Astrocyte (in vitro differentiated cells and primary cell): ENCODE data around the gene UROC1. TPM values are rescaled to one million over a fixed set of nuclear protein-coding genes. Genes with fewer than 3 reads are reported as not detected.
A peak's percentile ranks its signal among the peaks of the same experiment; 100 is the strongest.

Source experiments
- DNase-seq: peaks from one replicate; pipeline ENCODE4 v3.0.0-alpha.2; 2010; ENCODE audit warnings: low read depth
- FAIRE-seq: peaks from 2 replicates; lab custom pipeline; 2011; peaks lifted over from hg19 to GRCh38; lab: Jason Lieb, UNC
- H2AFZ ChIP-seq: 2 replicates; pipeline ENCODE4 v1.6.0; 2012; ENCODE audit warnings: low read depth, low read length, inconsistent platforms
- H3K27ac ChIP-seq: 2 replicates; pipeline ENCODE4 v1.5.1; 2011; ENCODE audit warnings: low read depth, low read length, inconsistent platforms
- H3K27me3 ChIP-seq: 2 replicates; pipeline ENCODE4 v1.6.0; 2011; ENCODE audit warnings: low read length, inconsistent platforms; ENCODE audit not compliant: insufficient read depth
- H3K36me3 ChIP-seq: 2 replicates; pipeline ENCODE4 v1.5.1; 2011; ENCODE audit warnings: low read length, inconsistent platforms; ENCODE audit not compliant: insufficient read depth
- H3K4me1 ChIP-seq: 2 replicates; pipeline ENCODE4 v1.5.1; 2011; ENCODE audit warnings: low read length, inconsistent platforms; ENCODE audit not compliant: insufficient read depth
- H3K4me2 ChIP-seq: 2 replicates; pipeline ENCODE4 v1.6.0; 2012; ENCODE audit warnings: low read length, inconsistent platforms
- H3K4me3 ChIP-seq: 2 replicates; pipeline ENCODE4 v1.5.1; 2011; ENCODE audit warnings: low read depth, mild to moderate bottlenecking, low read length, inconsistent platforms; ENCODE audit not compliant: insufficient read depth
- H3K79me2 ChIP-seq: 2 replicates; pipeline ENCODE4 v1.6.0; 2012; ENCODE audit warnings: mild to moderate bottlenecking, low read length, inconsistent platforms; ENCODE audit not compliant: insufficient read depth
- H3K9ac ChIP-seq: 2 replicates; pipeline ENCODE4 v1.6.0; 2012; ENCODE audit warnings: mild to moderate bottlenecking, low read length, inconsistent platforms
- H3K9me3 ChIP-seq: 2 replicates; pipeline ENCODE4 v1.5.1; 2012; ENCODE audit warnings: low read depth, mild to moderate bottlenecking, low read length, inconsistent platforms; ENCODE audit not compliant: insufficient read depth
- H4K20me1 ChIP-seq: 2 replicates; pipeline ENCODE4 v1.6.0; 2012; ENCODE audit warnings: low read length, inconsistent platforms; ENCODE audit not compliant: insufficient read depth
- H3K27ac Mint-ChIP-seq: one replicate; pipeline ENCODE4 v1.8.0; 2021; ENCODE audit warnings: mild to moderate bottlenecking, mixed read lengths; ENCODE audit not compliant: unreplicated experiment
- H3K27me3 Mint-ChIP-seq: one replicate; pipeline ENCODE4 v1.8.0; 2021; ENCODE audit warnings: low read depth, mixed read lengths; ENCODE audit not compliant: unreplicated experiment
- H3K36me3 Mint-ChIP-seq: one replicate; pipeline ENCODE4 v1.8.0; 2021; ENCODE audit warnings: low read depth, mixed read lengths; ENCODE audit not compliant: unreplicated experiment
- H3K4me1 Mint-ChIP-seq: one replicate; pipeline ENCODE4 v1.8.0; 2021; ENCODE audit warnings: low read depth, mixed read lengths; ENCODE audit not compliant: unreplicated experiment
- H3K4me3 Mint-ChIP-seq: one replicate; pipeline ENCODE4 v1.8.0; 2021; ENCODE audit warnings: mild to moderate bottlenecking, moderate library complexity, mixed read lengths; ENCODE audit not compliant: unreplicated experiment
- H3K9me3 Mint-ChIP-seq: one replicate; pipeline ENCODE4 v1.8.0; 2021; ENCODE audit warnings: mild to moderate bottlenecking, mixed read lengths; ENCODE audit not compliant: unreplicated experiment
- EZH2 ChIP-seq: IDR thresholded peaks from 2 replicates; pipeline ENCODE4 v1.6.1; 2012; ENCODE audit warnings: mild to moderate bottlenecking, low read length, inconsistent platforms; ENCODE audit not compliant: insufficient read depth
- total RNA-seq: library from RNA; stranded (reverse); gene quantifications from 2 replicates; pipeline ENCODE4 v1.2.1, GENCODE V29; 2021
- TF ChIP-seq, protein P1 (sequence below): IDR thresholded peaks from 2 replicates; pipeline ENCODE4 v1.5.1; 2011; ENCODE audit warnings: low read depth, mild to moderate bottlenecking, inconsistent platforms, low read length, moderate library complexity; ENCODE audit not compliant: insufficient read depth

UROC1 gene
- total RNA-seq, 1 donor from 2014 or later = not detected

DNA sequence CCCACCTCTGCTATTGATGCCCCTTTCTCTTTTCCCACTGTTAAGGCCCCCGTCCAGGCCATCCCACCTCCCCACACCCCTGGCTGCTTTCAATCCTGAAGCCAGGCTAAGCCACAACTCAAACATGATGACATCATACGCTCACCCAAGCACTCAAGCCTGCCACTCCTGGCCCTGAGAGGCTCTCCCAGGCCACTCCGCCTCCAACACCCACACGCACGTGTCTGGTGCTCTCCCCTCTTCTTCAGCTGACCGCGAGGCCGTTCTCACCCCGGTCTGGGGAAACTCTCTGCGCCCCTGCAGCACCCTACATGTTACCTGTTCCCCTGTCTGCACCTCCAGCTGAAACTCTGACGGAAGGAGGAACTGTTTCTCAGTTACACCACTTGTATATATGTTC lies 48.1 kb downstream of the UROC1 start:
- H3K9ac ChIP-seq = no peak overlapping the region
- peaks cover 68% of the 10 kb centered on the region for H3K79me2 ChIP-seq
- peaks cover 98% of the 10 kb centered on the region for H4K20me1 ChIP-seq
- H3K36me3 ChIP-seq = peaks cover 41% of the 10 kb centered on the region
- Mint-ChIP-seq H3K9me3 (peaks cover 1% of the 10 kb centered on the region), H3K4me3 (no peak overlapping the region), H3K36me3 (peaks cover 23% of the 10 kb centered on the region), H3K4me1 (peaks cover 35% of the 10 kb centered on the region), H3K27me3 (no peaks in the 10 kb centered on the region), H3K27ac (peak overlapping the region; percentile 56)
- no peak overlapping the region for H3K4me3 ChIP-seq
- H3K27me3 ChIP-seq = no peaks in the 10 kb centered on the region
- H3K9me3 ChIP-seq = no peaks in the 10 kb centered on the region
- H2AFZ ChIP-seq = no peak overlapping the region
- H3K27ac ChIP-seq = no peak overlapping the region
- no peak for TF ChIP-seq EZH2
- TF ChIP-seq, protein P1, sequence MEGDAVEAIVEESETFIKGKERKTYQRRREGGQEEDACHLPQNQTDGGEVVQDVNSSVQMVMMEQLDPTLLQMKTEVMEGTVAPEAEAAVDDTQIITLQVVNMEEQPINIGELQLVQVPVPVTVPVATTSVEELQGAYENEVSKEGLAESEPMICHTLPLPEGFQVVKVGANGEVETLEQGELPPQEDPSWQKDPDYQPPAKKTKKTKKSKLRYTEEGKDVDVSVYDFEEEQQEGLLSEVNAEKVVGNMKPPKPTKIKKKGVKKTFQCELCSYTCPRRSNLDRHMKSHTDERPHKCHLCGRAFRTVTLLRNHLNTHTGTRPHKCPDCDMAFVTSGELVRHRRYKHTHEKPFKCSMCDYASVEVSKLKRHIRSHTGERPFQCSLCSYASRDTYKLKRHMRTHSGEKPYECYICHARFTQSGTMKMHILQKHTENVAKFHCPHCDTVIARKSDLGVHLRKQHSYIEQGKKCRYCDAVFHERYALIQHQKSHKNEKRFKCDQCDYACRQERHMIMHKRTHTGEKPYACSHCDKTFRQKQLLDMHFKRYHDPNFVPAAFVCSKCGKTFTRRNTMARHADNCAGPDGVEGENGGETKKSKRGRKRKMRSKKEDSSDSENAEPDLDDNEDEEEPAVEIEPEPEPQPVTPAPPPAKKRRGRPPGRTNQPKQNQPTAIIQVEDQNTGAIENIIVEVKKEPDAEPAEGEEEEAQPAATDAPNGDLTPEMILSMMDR = no peak
- DNase-seq (no peak), FAIRE-seq (no peak)
- H3K4me2 ChIP-seq = no peak overlapping the region
- H3K4me1 ChIP-seq = peaks cover 24% of the 10 kb centered on the region

DNA sequence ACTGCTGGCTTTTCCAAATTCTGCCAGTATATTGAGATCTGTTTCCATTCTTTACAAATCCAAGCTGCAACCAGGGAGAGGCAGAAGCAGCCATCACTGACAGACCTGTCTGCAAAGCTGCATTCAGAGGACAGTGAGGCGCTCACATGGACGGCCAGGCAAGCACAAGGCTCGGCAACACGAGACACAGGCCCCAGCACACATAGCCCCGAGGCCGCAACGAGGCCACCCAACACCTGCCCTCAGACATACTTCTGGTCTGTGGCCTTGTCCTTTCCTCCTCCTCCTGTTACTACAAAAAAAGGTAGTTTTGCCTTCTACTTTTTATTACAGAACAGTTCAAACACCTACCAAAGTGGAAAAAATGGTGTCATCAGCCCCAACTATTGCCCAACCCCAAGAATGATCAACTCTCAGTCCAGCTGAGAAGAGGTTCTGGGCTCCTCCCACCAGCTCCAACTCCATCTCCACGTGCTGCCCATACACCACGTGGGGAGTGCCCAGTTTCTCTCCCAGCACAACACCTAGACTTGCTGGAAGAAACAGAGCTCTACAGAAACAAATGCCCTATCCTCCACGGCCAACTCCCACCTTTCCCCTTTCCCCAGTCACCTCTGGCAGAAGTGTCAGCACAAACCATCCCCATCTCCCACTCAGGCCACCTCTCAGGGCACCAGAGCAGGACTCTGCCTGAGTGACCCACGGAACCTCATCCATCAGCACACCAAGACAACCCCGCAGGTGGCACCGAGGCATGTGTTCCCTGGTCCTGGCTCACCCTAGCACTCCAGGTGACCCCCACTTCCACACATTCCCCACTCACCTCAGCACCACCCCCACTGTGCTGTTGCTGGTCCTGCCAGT lies 49.3 kb downstream of the UROC1 start:
- Histone ChIP-seq H3K9ac (no peak overlapping the region), H4K20me1 (peaks cover 94% of the 10 kb centered on the region), H3K4me1 (peaks cover 15% of the 10 kb centered on the region), H3K36me3 (peaks cover 45% of the 10 kb centered on the region), H3K27me3 (no peaks in the 10 kb centered on the region), H3K79me2 (peaks cover 57% of the 10 kb centered on the region), H3K27ac (no peak overlapping the region), H2AFZ (no peak overlapping the region), H3K9me3 (no peaks in the 10 kb centered on the region), H3K4me2 (no peak overlapping the region), H3K4me3 (no peak overlapping the region)
- H3K36me3 Mint-ChIP-seq = peaks cover 23% of the 10 kb centered on the region
- TF ChIP-seq EZH2 = no peak
- TF ChIP-seq, protein P1 = no peak
- H3K4me3 Mint-ChIP-seq = no peak overlapping the region
- H3K27me3 Mint-ChIP-seq = no peaks in the 10 kb centered on the region
- H3K27ac Mint-ChIP-seq = no peak overlapping the region
- no peak for FAIRE-seq
- DNase-seq = no peak
- no peaks in the 10 kb centered on the region for H3K9me3 Mint-ChIP-seq
- peaks cover 27% of the 10 kb centered on the region for H3K4me1 Mint-ChIP-seq

DNA sequence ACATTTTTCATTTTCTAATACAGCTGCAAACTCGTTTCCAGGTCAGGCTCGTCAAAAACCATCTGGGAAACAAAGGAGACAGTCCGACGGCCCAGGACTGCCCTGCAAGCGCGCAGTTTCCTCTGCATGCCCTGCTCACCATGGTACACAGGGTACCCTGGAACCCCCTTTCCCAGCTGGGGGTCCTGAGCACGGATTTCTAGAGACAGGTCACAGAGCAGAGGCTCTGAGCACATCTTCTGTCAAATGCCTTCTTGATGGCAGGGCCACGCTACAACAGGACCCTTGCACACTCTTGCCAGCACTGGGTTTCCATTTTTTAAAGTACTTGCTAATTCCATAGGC lies 50.0 kb downstream of the UROC1 start:
- Histone ChIP-seq H3K27me3 (no peaks in the 10 kb centered on the region), H3K4me2 (no peak overlapping the region), H3K4me1 (peaks cover 8% of the 10 kb centered on the region), H3K27ac (no peak overlapping the region), H3K36me3 (peaks cover 47% of the 10 kb centered on the region), H3K4me3 (no peak overlapping the region), H2AFZ (no peak overlapping the region), H3K79me2 (peaks cover 50% of the 10 kb centered on the region), H4K20me1 (peaks cover 88% of the 10 kb centered on the region), H3K9me3 (no peaks in the 10 kb centered on the region), H3K9ac (no peak overlapping the region)
- peaks cover 23% of the 10 kb centered on the region for H3K36me3 Mint-ChIP-seq
- H3K4me3 Mint-ChIP-seq = no peak overlapping the region
- H3K27ac Mint-ChIP-seq = no peak overlapping the region
- H3K27me3 Mint-ChIP-seq = no peaks in the 10 kb centered on the region
- FAIRE-seq (no peak), DNase-seq (no peak)
- H3K4me1 Mint-ChIP-seq = peaks cover 20% of the 10 kb centered on the region
- TF ChIP-seq, protein P1 = no peak
- TF ChIP-seq EZH2 = no peak
- no peaks in the 10 kb centered on the region for H3K9me3 Mint-ChIP-seq
